OCI-LY3 (cell line): Measurements from ENCODE around the gene SKOR1.

Experiments used
- EZH2phosphoT487 ChIP-seq: fragments of 200-600 bp; shearing (Covaris generic); IDR thresholded peaks from 2 replicates; pipeline ENCODE4 v1.6.1; 2018; ENCODE audit warnings: antibody characterized with exemption, mixed run types, low read depth
- TF ChIP-seq, protein P1 (sequence below): fragments of 200-600, 300-600 bp; sonication (generic); IDR thresholded peaks from 2 replicates; pipeline ENCODE4 v1.5.1; 2014; ENCODE audit warnings: antibody characterized with exemption, low read length, low read depth

DNA sequence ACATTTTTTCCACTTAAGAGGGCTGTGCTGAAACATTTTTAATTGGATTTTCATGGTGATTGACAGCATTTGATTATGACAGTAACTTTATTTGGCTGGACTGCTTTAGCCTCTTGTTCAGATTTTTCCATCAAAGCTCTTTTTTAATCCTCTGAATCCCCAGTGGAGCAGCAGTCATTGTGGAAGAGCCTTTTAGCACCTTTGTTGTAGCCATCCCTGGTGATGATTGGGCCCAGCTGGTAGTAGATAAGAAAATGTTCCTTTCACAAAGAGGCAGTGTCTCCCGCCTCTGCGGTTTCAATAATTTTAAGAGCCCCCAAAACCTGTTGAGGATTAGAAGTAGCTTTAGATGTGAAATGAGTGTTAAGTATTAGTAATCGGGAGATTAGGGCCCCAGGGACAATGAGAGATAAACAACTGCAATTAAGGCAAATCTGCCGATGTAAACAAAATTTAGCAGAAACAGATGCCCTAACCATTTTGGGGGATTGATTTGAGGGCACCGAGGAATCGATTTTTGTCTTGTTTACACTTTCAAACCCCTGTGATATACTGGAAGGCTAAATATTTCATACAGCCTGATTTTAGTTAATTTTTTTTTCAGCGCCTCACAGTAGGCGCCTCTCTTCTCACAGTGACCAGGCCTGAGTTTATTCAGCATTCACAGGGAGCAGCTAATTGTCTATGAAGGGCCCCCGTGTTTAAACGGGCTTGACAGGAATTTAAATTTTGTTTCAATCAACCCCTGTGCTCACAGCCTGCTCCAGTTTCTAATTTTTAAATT, 43.2 kb upstream of the SKOR1 start:
- TF ChIP-seq, protein P1, sequence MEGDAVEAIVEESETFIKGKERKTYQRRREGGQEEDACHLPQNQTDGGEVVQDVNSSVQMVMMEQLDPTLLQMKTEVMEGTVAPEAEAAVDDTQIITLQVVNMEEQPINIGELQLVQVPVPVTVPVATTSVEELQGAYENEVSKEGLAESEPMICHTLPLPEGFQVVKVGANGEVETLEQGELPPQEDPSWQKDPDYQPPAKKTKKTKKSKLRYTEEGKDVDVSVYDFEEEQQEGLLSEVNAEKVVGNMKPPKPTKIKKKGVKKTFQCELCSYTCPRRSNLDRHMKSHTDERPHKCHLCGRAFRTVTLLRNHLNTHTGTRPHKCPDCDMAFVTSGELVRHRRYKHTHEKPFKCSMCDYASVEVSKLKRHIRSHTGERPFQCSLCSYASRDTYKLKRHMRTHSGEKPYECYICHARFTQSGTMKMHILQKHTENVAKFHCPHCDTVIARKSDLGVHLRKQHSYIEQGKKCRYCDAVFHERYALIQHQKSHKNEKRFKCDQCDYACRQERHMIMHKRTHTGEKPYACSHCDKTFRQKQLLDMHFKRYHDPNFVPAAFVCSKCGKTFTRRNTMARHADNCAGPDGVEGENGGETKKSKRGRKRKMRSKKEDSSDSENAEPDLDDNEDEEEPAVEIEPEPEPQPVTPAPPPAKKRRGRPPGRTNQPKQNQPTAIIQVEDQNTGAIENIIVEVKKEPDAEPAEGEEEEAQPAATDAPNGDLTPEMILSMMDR: no peak
- TF ChIP-seq EZH2phosphoT487: no peak
